Activated CD4-positive, alpha-beta memory T cell treated with anti-CD3 and anti-CD28 coated beads for 36 hours (primary cell): ENCODE results near the gene G0S2. TPM values are rescaled to one million over a fixed set of nuclear protein-coding genes. Genes with fewer than 3 reads are reported as not detected.
A peak's percentile ranks its signal among the peaks of the same experiment; 100 is the strongest.

ENCODE experiments used
- CTCF ChIA-PET: fragments of 350-600 bp; sonication (Branson Sonifier 250); formaldehyde crosslinking; loops from one replicate; lab custom pipeline; 2021; ENCODE audit warnings: antibody characterized with exemption, inconsistent platforms; lab: Charles Lee
- POLR2A ChIA-PET: fragments of 350-600 bp; sonication (Branson Sonifier 250); formaldehyde crosslinking; loops from one replicate; lab custom pipeline; 2021; ENCODE audit warnings: antibody characterized with exemption; lab: Charles Lee
- DNase-seq: peaks from one replicate; pipeline ENCODE4 v3.0.0-alpha.2; 2020
- H3K27ac Mint-ChIP-seq: one replicate; pipeline ENCODE4 v1.8.0; 2021; ENCODE audit warnings: mixed read lengths
- H3K27me3 Mint-ChIP-seq: one replicate; pipeline ENCODE4 v1.8.0; 2021; ENCODE audit warnings: mixed read lengths
- H3K36me3 Mint-ChIP-seq: one replicate; pipeline ENCODE4 v1.8.0; 2021; ENCODE audit warnings: mixed read lengths
- H3K4me1 Mint-ChIP-seq: one replicate; pipeline ENCODE4 v1.8.0; 2021; ENCODE audit warnings: low read depth, mixed read lengths
- H3K4me3 Mint-ChIP-seq: one replicate; pipeline ENCODE4 v1.8.0; 2021; ENCODE audit warnings: mild to moderate bottlenecking, mixed read lengths
- H3K9me3 Mint-ChIP-seq: one replicate; pipeline ENCODE4 v1.8.0; 2021; ENCODE audit warnings: mixed read lengths
- intact Hi-C: fragments of 100-400 bp; cut with micrococcal nuclease; formaldehyde crosslinking; loops from one replicate; pipeline ENCODE4 v1.15.1; 2023
- total RNA-seq, 2 experiments: library from RNA; stranded (reverse); gene quantifications; one replicate each; pipeline ENCODE4 v1.2.3, GENCODE V29; 2021

G0S2 gene
- total RNA-seq, 2 experiments from 2014 or later = 92.7 to 93.1 TPM

- intact Hi-C loops = no loop called here
- no peaks in the 10 kb centered on the region for H3K9me3 Mint-ChIP-seq
- ChIA-PET CTCF (interaction anchor here (0.9 kb wide), 1 partner anchor 98 kb away, joined by 3 read pairs; no protein-coding TSS in a partner anchor), POLR2A (interaction anchor here (1.4 kb wide), 1 partner anchor 14 kb away, joined by 3 read pairs; no protein-coding TSS in a partner anchor)
- no peak overlapping the region for H3K27ac Mint-ChIP-seq
- H3K36me3 Mint-ChIP-seq = peaks cover 2% of the 10 kb centered on the region
- H3K4me1 Mint-ChIP-seq = peaks cover 16% of the 10 kb centered on the region
- no peak overlapping the region for H3K4me3 Mint-ChIP-seq
- no peaks in the 10 kb centered on the region for H3K27me3 Mint-ChIP-seq
- DNase-seq = no peak
These were observed 8.1 kb upstream of the G0S2 start for GRCh38 chr1:209667103-209667502.

GRCh38 chr1:209667708-209668107, 7.5 kb upstream of the G0S2 start:
- no peak for DNase-seq
- no peak overlapping the region for H3K27ac Mint-ChIP-seq
- H3K27me3 Mint-ChIP-seq = no peaks in the 10 kb centered on the region
- H3K9me3 Mint-ChIP-seq = no peaks in the 10 kb centered on the region
- H3K36me3 Mint-ChIP-seq = peaks cover 2% of the 10 kb centered on the region
- CTCF ChIA-PET = no interaction called here
- no peak overlapping the region for H3K4me3 Mint-ChIP-seq
- intact Hi-C loops = no loop called here
- POLR2A ChIA-PET = no interaction called here
- peaks cover 20% of the 10 kb centered on the region for H3K4me1 Mint-ChIP-seq

GRCh38 chr1:209670441-209671082, 4.7 kb upstream of the G0S2 start:
- DNase-seq = no peak
- peaks cover 47% of the 10 kb centered on the region for H3K4me1 Mint-ChIP-seq
- CTCF ChIA-PET = no interaction called here
- no peaks in the 10 kb centered on the region for H3K9me3 Mint-ChIP-seq
- H3K4me3 Mint-ChIP-seq = no peak overlapping the region
- no peaks in the 10 kb centered on the region for H3K36me3 Mint-ChIP-seq
- POLR2A ChIA-PET = no interaction called here
- H3K27me3 Mint-ChIP-seq = peaks cover 8% of the 10 kb centered on the region
- no peak overlapping the region for H3K27ac Mint-ChIP-seq
- intact Hi-C loops = no loop called here

GRCh38 chr1:209672705-209673630, 2.2 kb upstream of the G0S2 start:
- peaks cover 60% of the 10 kb centered on the region for H3K4me1 Mint-ChIP-seq
- H3K36me3 Mint-ChIP-seq = peaks cover 7% of the 10 kb centered on the region
- POLR2A ChIA-PET = interaction anchor here (0.7 to 2.1 kb wide), 7 partner anchors 14 to 112 kb away, joined by 3 to 10 read pairs (median 4); partner anchors contain the start of genes C1orf74 and TRAF3IP3
- peak overlapping the region; percentile 64 for H3K4me3 Mint-ChIP-seq
- peak overlapping the region; percentile 85 for H3K27ac Mint-ChIP-seq
- CTCF ChIA-PET = interaction anchor here (0.7 to 3.7 kb wide), 10 partner anchors 12 to 151 kb away, joined by 3 to 15 read pairs (median 3); no protein-coding TSS in a partner anchor
- H3K9me3 Mint-ChIP-seq = no peaks in the 10 kb centered on the region
- H3K27me3 Mint-ChIP-seq = peaks cover 22% of the 10 kb centered on the region
- peak; percentile 72 for DNase-seq
- intact Hi-C loops = loop anchor here (1.0 to 2.0 kb wide), 5 partner anchors 22 to 660 kb away; no protein-coding TSS in a partner anchor

GRCh38 chr1:209673631-209674417, 1.4 kb upstream of the G0S2 start:
- peak overlapping the region; percentile 68 for H3K27ac Mint-ChIP-seq
- H3K4me3 Mint-ChIP-seq = peak overlapping the region; percentile 76
- no peaks in the 10 kb centered on the region for H3K9me3 Mint-ChIP-seq
- H3K4me1 Mint-ChIP-seq = peaks cover 64% of the 10 kb centered on the region
- intact Hi-C loops = loop anchor here (1.0 to 2.0 kb wide), 5 partner anchors 23 to 659 kb away; no protein-coding TSS in a partner anchor
- CTCF ChIA-PET = interaction anchor here (0.8 to 3.7 kb wide), 11 partner anchors 9 to 150 kb away, joined by 3 to 15 read pairs (median 4); no protein-coding TSS in a partner anchor
- no peak for DNase-seq
- H3K27me3 Mint-ChIP-seq = peaks cover 22% of the 10 kb centered on the region
- peaks cover 7% of the 10 kb centered on the region for H3K36me3 Mint-ChIP-seq
- POLR2A ChIA-PET = interaction anchor here (0.7 to 2.1 kb wide), 9 partner anchors 15 to 114 kb away, joined by 3 to 10 read pairs (median 4); partner anchors contain the start of gene TRAF3IP3

GRCh38 chr1:209675565-209676154, 448 bp downstream of the G0S2 start:
- CTCF ChIA-PET = interaction anchor here (1.1 to 3.7 kb wide), 9 partner anchors 9 to 109 kb away, joined by 3 to 15 read pairs (median 5); no protein-coding TSS in a partner anchor
- peaks cover 22% of the 10 kb centered on the region for H3K27me3 Mint-ChIP-seq
- peak overlapping the region; percentile 68 for H3K27ac Mint-ChIP-seq
- peaks cover 62% of the 10 kb centered on the region for H3K4me1 Mint-ChIP-seq
- intact Hi-C loops = no loop called here
- DNase-seq = peak; percentile 18
- POLR2A ChIA-PET = interaction anchor here (0.7 to 1.5 kb wide), 6 partner anchors 11 to 78 kb away, joined by 3 to 8 read pairs (median 4); partner anchors contain the start of gene HSD11B1
- peak overlapping the region; percentile 76 for H3K4me3 Mint-ChIP-seq
- peaks cover 7% of the 10 kb centered on the region for H3K36me3 Mint-ChIP-seq
- no peaks in the 10 kb centered on the region for H3K9me3 Mint-ChIP-seq

- H3K27me3 Mint-ChIP-seq = peaks cover 22% of the 10 kb centered on the region
- no peak overlapping the region for H3K4me3 Mint-ChIP-seq
- ChIA-PET POLR2A (no interaction called here), CTCF (no interaction called here)
- no peak overlapping the region for H3K27ac Mint-ChIP-seq
- intact Hi-C loops = no loop called here
- DNase-seq = no peak
- peaks cover 34% of the 10 kb centered on the region for H3K4me1 Mint-ChIP-seq
- H3K9me3 Mint-ChIP-seq = no peaks in the 10 kb centered on the region
- peaks cover 7% of the 10 kb centered on the region for H3K36me3 Mint-ChIP-seq
These were observed 3.8 kb downstream of the G0S2 start for GRCh38 chr1:209678981-209679539.

GRCh38 chr1:209685821-209686220, 10.6 kb downstream of the G0S2 start:
- no peak overlapping the region for H3K27ac Mint-ChIP-seq
- peak overlapping the region; percentile 2 for H3K4me3 Mint-ChIP-seq

GRCh38 chr1:209686322-209686721, 11.1 kb downstream of the G0S2 start:
- Mint-ChIP-seq H3K4me3 (peak overlapping the region; percentile 2), H3K9me3 (no peaks in the 10 kb centered on the region), H3K36me3 (no peaks in the 10 kb centered on the region), H3K27me3 (no peaks in the 10 kb centered on the region), H3K4me1 (peaks cover 42% of the 10 kb centered on the region), H3K27ac (peak overlapping the region; percentile 15)
- CTCF ChIA-PET = interaction anchor here (1.1 to 5.3 kb wide), 9 partner anchors 11 to 119 kb away, joined by 3 to 32 read pairs (median 4); partner anchors contain the start of gene G0S2
- POLR2A ChIA-PET = interaction anchor here (2.0 kb wide), 1 partner anchor 10 kb away, joined by 8 read pairs; no protein-coding TSS in a partner anchor
- intact Hi-C loops = no loop called here
- DNase-seq = no peak

More at GRCh38 chr1:209685821-209686220, 10.6 kb downstream of the G0S2 start:
- ChIA-PET CTCF (interaction anchor here (1.1 to 5.3 kb wide), 8 partner anchors 11 to 119 kb away, joined by 3 to 32 read pairs (median 4); partner anchors contain the start of gene G0S2), POLR2A (interaction anchor here (2.0 kb wide), 1 partner anchor 9 kb away, joined by 8 read pairs; no protein-coding TSS in a partner anchor)
- H3K27me3 Mint-ChIP-seq = no peaks in the 10 kb centered on the region
- intact Hi-C loops = no loop called here
- peaks cover 42% of the 10 kb centered on the region for H3K4me1 Mint-ChIP-seq
- H3K9me3 Mint-ChIP-seq = no peaks in the 10 kb centered on the region
- no peaks in the 10 kb centered on the region for H3K36me3 Mint-ChIP-seq
- DNase-seq = peak; percentile 61

GRCh38 chr1:209688746-209689234, 13.6 kb downstream of the G0S2 start:
- H3K4me1 Mint-ChIP-seq = peaks cover 58% of the 10 kb centered on the region
- no peaks in the 10 kb centered on the region for H3K9me3 Mint-ChIP-seq
- ChIA-PET POLR2A (no interaction called here), CTCF (interaction anchor here (0.9 to 5.3 kb wide), 9 partner anchors 8 to 122 kb away, joined by 3 to 32 read pairs (median 5); partner anchors contain the start of gene G0S2)
- no peak overlapping the region for H3K27ac Mint-ChIP-seq
- H3K27me3 Mint-ChIP-seq = no peaks in the 10 kb centered on the region
- intact Hi-C loops = no loop called here
- no peak for DNase-seq
- H3K4me3 Mint-ChIP-seq = no peak overlapping the region
- no peaks in the 10 kb centered on the region for H3K36me3 Mint-ChIP-seq
